Keratinocyte (primary cell): ENCODE results near the gene SYNE2.

Experiments
- CTCF ChIP-seq, 3 experiments: IDR thresholded peaks in 1 of 3; conservative IDR thresholded peaks in 1 of 3; optimal IDR thresholded peaks in 1 of 3; 2 replicates in 2 of 3; 3 replicates in 1 of 3; pipeline versions ENCODE3 to v1.5.1; 2011; ENCODE audit warnings: low read length in 3 of 3, mild to moderate bottlenecking in 3 of 3, moderate library complexity in 2 of 3, control low read depth in 1 of 3, inconsistent platforms in 1 of 3; ENCODE audit not compliant: insufficient read depth in 2 of 3; ENCODE audit errors: extremely low read depth in 1 of 3
- EZH2 ChIP-seq: IDR thresholded peaks from one replicate; pipeline ENCODE4 v1.6.1; 2012; ENCODE audit warnings: inconsistent platforms, mild to moderate bottlenecking, low read length, moderate library complexity

- no peak for TF ChIP-seq EZH2
- no peak for TF ChIP-seq CTCF (optimal IDR thresholded peaks at IDR 0.05 in 1 of 3, IDR thresholded peaks at IDR 0.05 in 1 of 3, conservative IDR thresholded peaks at IDR 0.05 in 1 of 3; ENCODE audit: extremely low read depth in 1 of 3, insufficient read depth in 2 of 3, low read length in 3 of 3)
These were observed 262.0 kb downstream of the SYNE2 start for GRCh38 chr14:64114796-64115195.
